ENCODE measurements around the gene CEP112. TPM values are rescaled to one million over a fixed set of nuclear protein-coding genes. Genes with fewer than 3 reads are reported as not detected.

Gene CEP112
- total and polyA plus RNA-seq, 4 donors = 5.9 to 32.9 (median 18.8) TPM

DNA sequence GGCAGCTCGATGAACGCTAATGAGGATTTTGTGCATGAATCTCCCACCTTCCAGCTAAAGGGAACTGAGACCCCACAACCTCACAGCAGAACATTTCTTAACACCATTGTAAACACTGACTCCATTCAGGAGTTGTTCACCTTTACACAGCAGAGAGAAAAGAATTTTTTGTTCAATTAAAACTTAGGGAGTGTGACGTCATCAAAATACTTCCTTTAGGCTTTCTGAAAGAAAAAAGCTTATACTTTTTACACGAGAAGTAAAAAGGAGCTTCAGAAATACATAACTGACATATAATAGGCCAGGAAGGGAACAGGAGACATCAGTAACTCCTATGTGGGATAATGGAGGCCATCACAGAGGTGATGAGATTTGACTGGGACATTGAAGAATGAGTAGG, 532.4 kb downstream of the CEP112 start:
- H3K4me1 ChIP-seq (ENCODE audit: control insufficient read depth in 5 of 5, insufficient read depth in 5 of 5, low read length in 5 of 5) = peaks cover 0 to 9% (median 0%) of the 10 kb centered on the region in 5 donors
- DNase-seq = no peak
- H3K27me3 ChIP-seq (ENCODE audit: control insufficient read depth in 3 of 3, insufficient read depth in 3 of 3, low read length in 2 of 3) = no peaks in the 10 kb centered on the region
- ATAC-seq (ENCODE audit: insufficient read depth, low FRiP score) = no peak
- no peak overlapping the region for H3K9ac ChIP-seq (ENCODE audit: insufficient read depth in 1 of 2, low read length in 2 of 2)
- TF ChIP-seq CTCF (IDR thresholded peaks at IDR 0.05; ENCODE audit: control extremely low read depth, extremely low read depth) = no peak
- no peak overlapping the region for H3K4me3 ChIP-seq
- no peaks in the 10 kb centered on the region for H3K9me3 ChIP-seq (ENCODE audit: control insufficient read depth in 4 of 4, insufficient read depth in 3 of 4, low read length in 3 of 4)
- no peak overlapping the region for H3K27ac ChIP-seq (ENCODE audit: low read depth in 1 of 2, low read length in 1 of 2)
- 95 to 96% methylated on average over 4 of the region's 4 CpGs for WGBS, 2 donors
- H3K36me3 ChIP-seq (ENCODE audit: control insufficient read depth in 4 of 4, insufficient read depth in 4 of 4, low read length in 4 of 4) = peaks cover 0 to 2% (median 0%) of the 10 kb centered on the region in 4 donors

GRCh38 chr17:65657251-65657828, 534.6 kb downstream of the CEP112 start:
- H3K4me1 ChIP-seq (ENCODE audit: control insufficient read depth in 5 of 5, insufficient read depth in 5 of 5, low read length in 5 of 5) = peaks cover 0 to 3% (median 0%) of the 10 kb centered on the region in 5 donors
- ATAC-seq (ENCODE audit: insufficient read depth, low FRiP score) = no peak
- H3K27me3 ChIP-seq (ENCODE audit: control insufficient read depth in 3 of 3, insufficient read depth in 3 of 3, low read length in 2 of 3) = no peaks in the 10 kb centered on the region
- H3K4me3 ChIP-seq = no peak overlapping the region
- WGBS, 2 donors = 84 to 95% methylated on average over 2 of the region's 2 CpGs
- H3K9me3 ChIP-seq (ENCODE audit: control insufficient read depth in 4 of 4, insufficient read depth in 3 of 4, low read length in 3 of 4) = peaks cover 0 to 2% (median 0%) of the 10 kb centered on the region in 4 donors
- H3K9ac ChIP-seq (ENCODE audit: insufficient read depth in 1 of 2, low read length in 2 of 2) = no peak overlapping the region
- TF ChIP-seq CTCF (IDR thresholded peaks at IDR 0.05; ENCODE audit: control extremely low read depth, extremely low read depth) = no peak
- DNase-seq = no peak
- no peak overlapping the region for H3K27ac ChIP-seq (ENCODE audit: low read depth in 1 of 2, low read length in 1 of 2)
- no peaks in the 10 kb centered on the region for H3K36me3 ChIP-seq (ENCODE audit: control insufficient read depth in 4 of 4, insufficient read depth in 4 of 4, low read length in 4 of 4)

- Histone ChIP-seq H3K9ac (ENCODE audit: insufficient read depth in 1 of 2, low read length in 2 of 2) (no peak overlapping the region), H3K27me3 (ENCODE audit: control insufficient read depth in 3 of 3, insufficient read depth in 3 of 3, low read length in 2 of 3) (no peaks in the 10 kb centered on the region), H3K36me3 (ENCODE audit: control insufficient read depth in 4 of 4, insufficient read depth in 4 of 4, low read length in 4 of 4) (no peaks in the 10 kb centered on the region), H3K9me3 (ENCODE audit: control insufficient read depth in 4 of 4, insufficient read depth in 3 of 4, low read length in 3 of 4) (peaks cover 0 to 2% (median 0%) of the 10 kb centered on the region in 4 donors), H3K4me1 (ENCODE audit: control insufficient read depth in 5 of 5, insufficient read depth in 5 of 5, low read length in 5 of 5) (no peaks in the 10 kb centered on the region), H3K27ac (ENCODE audit: low read depth in 1 of 2, low read length in 1 of 2) (no peak overlapping the region), H3K4me3 (no peak overlapping the region)
- 63 to 80% methylated on average over 7 of the region's 7 CpGs for WGBS, 2 donors
- ATAC-seq (ENCODE audit: insufficient read depth, low FRiP score) (no peak), DNase-seq (no peak)
- no peak for TF ChIP-seq CTCF (IDR thresholded peaks at IDR 0.05; ENCODE audit: control extremely low read depth, extremely low read depth)
These were observed 535.3 kb downstream of the CEP112 start for GRCh38 chr17:65656390-65657250.

Data from lung (tissue), 12 donors.